A549 treated with RU486 at 1 μM for 4 hours (cell line): ENCODE measurements around the gene ABHD17C. TPM values are rescaled to one million over a fixed set of nuclear protein-coding genes. Genes with fewer than 3 reads are reported as not detected.

Experiments
- total RNA-seq: library from RNA; stranded (reverse); fragments of 200-300 nt; extraction: Qiagen RNA extraction; gene quantifications from 5 replicates; pipeline ENCODE4 v1.2.3, GENCODE V29; 2022; ENCODE audit warnings: low read depth

The ABHD17C gene
- 34.9 to 46.6 TPM (median 41.1 TPM) in 5 replicates for total RNA-seq

DNA sequence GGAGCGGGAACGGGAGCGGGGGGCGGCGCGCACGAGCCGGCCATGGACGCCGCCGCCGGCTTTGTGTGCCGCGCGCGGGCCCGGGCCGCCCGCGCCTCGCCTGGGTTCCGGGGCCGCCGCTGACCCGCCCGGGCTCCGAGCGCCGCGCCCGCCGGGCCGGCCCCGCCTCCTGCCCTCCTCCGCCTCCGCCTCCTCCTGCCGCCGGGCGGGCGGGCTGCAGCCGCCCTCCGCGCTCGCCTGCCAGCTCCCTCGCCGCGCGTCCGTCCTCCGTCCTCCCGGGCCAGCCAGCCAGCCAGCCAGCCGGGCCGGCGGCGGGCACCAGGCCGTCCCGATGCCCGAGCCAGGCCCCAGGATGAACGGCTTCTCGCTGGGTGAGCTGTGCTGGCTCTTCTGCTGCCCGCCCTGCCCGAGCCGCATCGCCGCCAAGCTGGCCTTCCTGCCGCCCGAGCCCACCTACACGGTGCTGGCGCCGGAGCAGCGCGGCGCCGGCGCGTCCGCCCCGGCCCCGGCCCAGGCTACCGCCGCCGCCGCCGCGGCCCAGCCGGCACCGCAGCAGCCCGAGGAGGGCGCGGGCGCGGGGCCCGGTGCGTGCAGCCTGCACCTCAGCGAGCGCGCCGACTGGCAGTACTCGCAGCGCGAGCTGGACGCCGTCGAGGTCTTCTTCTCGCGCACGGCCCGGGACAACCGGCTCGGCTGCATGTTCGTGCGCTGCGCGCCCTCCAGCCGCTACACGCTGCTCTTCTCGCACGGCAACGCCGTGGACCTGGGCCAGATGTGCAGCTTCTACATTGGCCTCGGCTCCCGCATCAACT is at the start of gene ABHD17C:
TSS of gene ABHD17C (plus strand) at position 212 of the 812 bp plus-strand sequence. CDS start at position 332, 120 bp downstream.

DNA sequence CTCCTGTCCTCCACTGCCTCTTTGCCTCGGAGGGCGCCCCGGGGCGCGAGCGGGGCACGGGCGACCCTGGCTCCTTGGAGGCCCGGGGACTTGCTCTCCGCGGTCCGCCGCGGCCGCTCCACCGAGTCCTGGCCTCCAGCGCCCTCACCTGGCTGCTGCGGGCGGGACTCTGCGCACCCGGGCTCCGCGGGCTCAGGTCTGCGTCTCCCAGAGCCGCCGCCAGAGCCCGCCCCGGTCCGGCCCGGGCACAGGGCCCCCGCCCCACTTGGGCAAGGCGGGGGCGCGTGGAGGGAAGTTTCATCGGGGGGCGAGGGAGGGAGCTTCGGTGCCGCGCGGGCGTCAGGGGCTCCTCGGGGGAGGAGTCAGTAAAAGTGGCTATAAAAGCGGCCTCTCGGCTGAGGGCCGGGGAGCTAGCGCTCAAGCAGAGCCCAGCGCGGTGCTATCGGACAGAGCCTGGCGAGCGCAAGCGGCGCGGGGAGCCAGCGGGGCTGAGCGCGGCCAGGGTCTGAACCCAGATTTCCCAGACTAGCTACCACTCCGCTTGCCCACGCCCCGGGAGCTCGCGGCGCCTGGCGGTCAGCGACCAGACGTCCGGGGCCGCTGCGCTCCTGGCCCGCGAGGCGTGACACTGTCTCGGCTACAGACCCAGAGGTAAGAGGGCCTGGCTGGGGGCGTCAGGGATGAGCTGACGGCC is 84.0 kb downstream of the ABHD17C start, which contains the start of gene CEMIP:
TSS of gene CEMIP (plus strand) at position 407 of the 694 bp plus-strand sequence. CDS start 94,510 bp downstream, outside the sequence.

Other genes starting within 250 kb of the ABHD17C start
- 1.6 to 2.2 TPM (median 2.0 TPM) in 5 replicates for gene CEMIP, start 84.1 kb downstream of the ABHD17C start, total RNA-seq